ENCODE results near the gene NEURL4.

The NEURL4 gene

GRCh38 chr17:7324438-7324779, 4.7 kb downstream of the NEURL4 start:
- DNase-seq (ENCODE audit: low spot score): no peak
- TF ChIP-seq, protein P1, sequence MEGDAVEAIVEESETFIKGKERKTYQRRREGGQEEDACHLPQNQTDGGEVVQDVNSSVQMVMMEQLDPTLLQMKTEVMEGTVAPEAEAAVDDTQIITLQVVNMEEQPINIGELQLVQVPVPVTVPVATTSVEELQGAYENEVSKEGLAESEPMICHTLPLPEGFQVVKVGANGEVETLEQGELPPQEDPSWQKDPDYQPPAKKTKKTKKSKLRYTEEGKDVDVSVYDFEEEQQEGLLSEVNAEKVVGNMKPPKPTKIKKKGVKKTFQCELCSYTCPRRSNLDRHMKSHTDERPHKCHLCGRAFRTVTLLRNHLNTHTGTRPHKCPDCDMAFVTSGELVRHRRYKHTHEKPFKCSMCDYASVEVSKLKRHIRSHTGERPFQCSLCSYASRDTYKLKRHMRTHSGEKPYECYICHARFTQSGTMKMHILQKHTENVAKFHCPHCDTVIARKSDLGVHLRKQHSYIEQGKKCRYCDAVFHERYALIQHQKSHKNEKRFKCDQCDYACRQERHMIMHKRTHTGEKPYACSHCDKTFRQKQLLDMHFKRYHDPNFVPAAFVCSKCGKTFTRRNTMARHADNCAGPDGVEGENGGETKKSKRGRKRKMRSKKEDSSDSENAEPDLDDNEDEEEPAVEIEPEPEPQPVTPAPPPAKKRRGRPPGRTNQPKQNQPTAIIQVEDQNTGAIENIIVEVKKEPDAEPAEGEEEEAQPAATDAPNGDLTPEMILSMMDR (IDR thresholded peaks at IDR 0.05; ENCODE audit: borderline replicate concordance, control extremely low read depth, extremely low read depth, insufficient read depth, missing control alignments): no peak
- in situ Hi-C loops (cut with MboI; ENCODE audit: low sequenced_read_pairs, unreplicated experiment): no loop called here

DNA sequence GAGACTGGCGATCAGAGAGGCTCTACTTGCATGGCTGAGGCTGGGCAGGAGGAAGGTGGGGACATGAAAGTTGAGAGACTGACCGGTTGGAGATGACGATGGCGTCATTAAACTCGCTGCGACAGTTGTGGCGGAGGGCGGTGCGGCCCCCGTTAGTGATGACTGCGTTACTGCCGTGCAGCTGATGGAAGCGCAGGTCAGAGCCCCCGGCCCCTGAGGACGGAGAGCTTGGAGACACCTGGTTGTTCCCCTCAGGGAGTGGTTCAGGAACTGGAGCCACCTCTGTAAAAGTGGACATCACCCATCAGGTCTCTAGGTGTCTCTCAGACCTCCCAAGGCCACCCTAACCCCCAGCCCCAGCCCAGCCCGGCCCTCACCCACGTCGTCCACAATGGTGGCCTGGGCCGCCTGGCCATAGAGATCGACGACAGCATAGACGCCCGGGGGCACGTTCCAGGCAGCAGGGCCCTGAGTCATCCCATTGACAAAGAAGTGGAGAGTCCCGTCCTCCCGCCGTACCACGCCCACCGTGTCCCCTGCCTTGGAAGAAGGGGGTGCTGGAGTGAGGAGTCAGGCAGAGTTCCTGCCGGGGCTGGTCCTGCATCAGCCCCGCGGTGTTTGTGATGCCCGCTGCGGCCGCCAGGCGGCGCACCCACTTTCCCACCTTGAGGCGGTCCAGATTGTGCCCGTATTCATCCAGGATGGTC, 5.3 kb downstream of the NEURL4 start:
- DNase-seq (ENCODE audit: low spot score): peak; percentile 83
- TF ChIP-seq, protein P1 (IDR thresholded peaks at IDR 0.05; ENCODE audit: borderline replicate concordance, control extremely low read depth, extremely low read depth, insufficient read depth, missing control alignments): peak; percentile 83
- in situ Hi-C loops (cut with MboI; ENCODE audit: low sequenced_read_pairs, unreplicated experiment): no loop called here

- in situ Hi-C loops (cut with MboI; ENCODE audit: low sequenced_read_pairs, unreplicated experiment): no loop called here
- DNase-seq (ENCODE audit: low spot score): no peak
- TF ChIP-seq, protein P1 (IDR thresholded peaks at IDR 0.05; ENCODE audit: borderline replicate concordance, control extremely low read depth, extremely low read depth, insufficient read depth, missing control alignments): no peak
These were observed 6.5 kb downstream of the NEURL4 start for GRCh38 chr17:7322520-7323194.

GRCh38 chr17:7321466-7321865, 7.7 kb downstream of the NEURL4 start:
- in situ Hi-C loops (cut with MboI; ENCODE audit: low sequenced_read_pairs, unreplicated experiment): no loop called here
- TF ChIP-seq, protein P1 (IDR thresholded peaks at IDR 0.05; ENCODE audit: borderline replicate concordance, control extremely low read depth, extremely low read depth, insufficient read depth, missing control alignments): no peak
- no peak for DNase-seq (ENCODE audit: low spot score)

GRCh38 chr17:7318121-7318860, 10.8 kb downstream of the NEURL4 start:
- in situ Hi-C loops (cut with MboI; ENCODE audit: low sequenced_read_pairs, unreplicated experiment): no loop called here
- DNase-seq (ENCODE audit: low spot score): no peak
- TF ChIP-seq, protein P1 (IDR thresholded peaks at IDR 0.05; ENCODE audit: borderline replicate concordance, control extremely low read depth, extremely low read depth, insufficient read depth, missing control alignments): no peak

DNA sequence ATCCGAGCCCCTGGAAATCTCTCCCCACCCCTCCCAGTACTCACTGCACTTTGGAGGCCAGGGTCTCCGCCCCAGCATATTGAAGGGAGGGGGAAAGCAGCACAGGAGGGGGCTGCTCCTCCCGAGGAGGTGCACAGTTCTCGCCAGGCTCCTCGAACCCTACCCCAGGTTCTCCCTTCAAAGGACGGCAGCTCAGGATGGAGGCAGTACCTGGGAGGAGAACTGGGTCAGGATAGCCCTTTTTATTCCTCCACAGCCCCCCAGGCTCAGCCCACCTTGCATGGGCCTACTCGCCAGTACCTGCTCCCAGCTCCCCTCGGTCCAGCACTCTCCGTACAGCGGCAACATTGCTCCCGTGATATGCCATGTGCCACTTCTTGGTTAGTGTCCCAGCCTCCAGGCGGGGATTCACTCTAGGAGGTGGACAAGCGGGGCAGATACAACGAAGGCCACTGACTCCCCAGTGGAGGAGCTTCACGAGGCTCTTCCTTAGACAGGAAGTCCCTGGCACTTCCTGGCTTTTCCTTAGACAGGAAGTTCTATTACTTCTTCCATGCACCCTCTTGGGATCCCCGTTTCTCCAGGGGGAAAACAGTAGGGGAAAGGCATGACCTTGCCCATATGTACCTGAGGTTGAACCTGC, 11.9 kb downstream of the NEURL4 start:
- no peak for DNase-seq (ENCODE audit: low spot score)
- TF ChIP-seq, protein P1 (IDR thresholded peaks at IDR 0.05; ENCODE audit: borderline replicate concordance, control extremely low read depth, extremely low read depth, insufficient read depth, missing control alignments): no peak
- in situ Hi-C loops (cut with MboI; ENCODE audit: low sequenced_read_pairs, unreplicated experiment): no loop called here

Data from GM13976 (cell line).